HG02973 (cell line): ENCODE results near the gene SPATA17.
A peak's percentile ranks its signal among the peaks of the same experiment; 100 is the strongest.
"Not testable (repeated sequence)": the region's sequence is repeated elsewhere in the genome, so short reads cannot be mapped to it uniquely, and the experiment has no call there.

ENCODE experiments used
- ATAC-seq: cut with Tn5 transposase; IDR thresholded peaks from one replicate; pipeline ENCODE4 v1.9.1; 2021; ENCODE audit warnings: moderate library complexity; ENCODE audit not compliant: unreplicated experiment

Gene SPATA17, protein sequence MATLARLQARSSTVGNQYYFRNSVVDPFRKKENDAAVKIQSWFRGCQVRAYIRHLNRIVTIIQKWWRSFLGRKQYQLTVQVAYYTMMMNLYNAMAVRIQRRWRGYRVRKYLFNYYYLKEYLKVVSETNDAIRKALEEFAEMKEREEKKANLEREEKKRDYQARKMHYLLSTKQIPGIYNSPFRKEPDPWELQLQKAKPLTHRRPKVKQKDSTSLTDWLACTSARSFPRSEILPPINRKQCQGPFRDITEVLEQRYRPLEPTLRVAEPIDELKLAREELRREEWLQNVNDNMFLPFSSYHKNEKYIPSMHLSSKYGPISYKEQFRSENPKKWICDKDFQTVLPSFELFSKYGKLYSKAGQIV

DNA sequence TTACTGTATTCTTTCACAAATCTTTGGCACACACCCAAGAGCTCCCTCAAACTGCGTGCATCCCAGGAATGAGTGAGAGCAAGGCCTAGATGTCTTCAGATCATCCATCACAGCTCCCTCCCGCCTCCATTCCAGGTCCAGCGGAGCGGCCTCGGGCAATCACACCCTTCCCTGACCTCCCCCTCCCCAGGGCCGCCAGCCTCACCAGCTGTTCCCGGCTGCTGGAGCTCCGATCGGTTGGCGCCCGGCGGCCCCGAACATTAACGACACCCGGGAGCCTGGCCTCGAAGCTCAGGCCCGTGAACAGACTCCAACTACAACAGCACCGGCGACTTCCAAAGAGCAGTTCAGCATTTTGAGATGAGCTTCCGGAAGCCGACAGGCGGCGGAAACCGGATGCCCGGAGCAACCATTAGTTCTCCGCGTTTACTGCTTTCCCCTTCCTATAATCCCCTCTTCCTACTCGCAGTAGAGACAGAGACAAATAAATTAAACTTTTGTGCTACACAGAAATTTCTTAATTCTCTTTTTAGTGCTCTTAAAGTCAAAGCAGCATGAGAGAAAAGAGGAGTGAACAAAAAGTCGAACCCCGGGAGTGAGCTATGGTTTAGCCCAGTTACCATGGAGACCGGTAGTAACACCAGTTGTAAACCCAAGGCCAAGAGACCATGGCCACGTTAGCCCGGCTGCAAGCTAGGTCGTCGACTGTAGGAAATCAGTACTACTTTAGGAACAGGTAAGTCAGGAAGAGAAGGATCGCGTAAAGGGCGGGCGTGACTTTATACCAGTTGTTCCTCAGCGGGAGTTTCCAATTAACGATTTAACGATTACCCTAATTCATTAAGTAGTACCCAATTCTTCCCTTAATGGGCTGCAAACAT lies at the start of gene SPATA17, which contains the start of gene GPATCH2:
SPATA17 (plus strand) TSS at position 634 of the 881 bp plus-strand sequence; CDS start at position 669, 35 bp downstream.
GPATCH2 (minus strand) TSS at position 380 of the 881 bp plus-strand sequence; CDS start at position 261, 119 bp downstream.
- peak; percentile 93 for ATAC-seq

GRCh38 chr1:217584286-217584811 lies 46.8 kb upstream of the SPATA17 start:
- not testable (repeated sequence) for ATAC-seq

- ATAC-seq, result no peak
Observed at GRCh38 chr1:217585577-217585976, 45.6 kb upstream of the SPATA17 start.

- ATAC-seq, result no peak
Observed at GRCh38 chr1:217586586-217586985, 44.6 kb upstream of the SPATA17 start.

- no peak for ATAC-seq
Observed at GRCh38 chr1:217590598-217590997, 40.5 kb upstream of the SPATA17 start.

DNA sequence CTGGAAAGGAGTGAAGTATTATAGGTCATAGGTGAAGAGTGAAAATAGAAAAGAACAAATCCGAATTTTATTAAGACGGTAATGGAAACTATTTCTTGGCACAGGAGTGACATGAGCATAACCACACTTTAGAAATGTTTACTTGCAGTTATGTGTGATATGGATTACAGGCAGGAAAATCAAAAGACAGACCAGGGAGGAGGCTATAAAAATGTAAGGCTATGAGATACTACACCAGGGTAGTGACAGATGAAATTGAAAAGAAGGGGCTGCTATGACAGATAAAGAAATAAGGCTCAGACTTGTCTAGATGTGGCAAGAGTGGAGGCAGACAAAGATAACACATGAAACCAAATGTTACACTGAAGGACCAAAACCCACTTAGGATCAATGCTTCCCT lies 32.0 kb upstream of the SPATA17 start:
- ATAC-seq, result no peak

- no peak for ATAC-seq
Observed at GRCh38 chr1:217602380-217602779, 28.8 kb upstream of the SPATA17 start.

DNA sequence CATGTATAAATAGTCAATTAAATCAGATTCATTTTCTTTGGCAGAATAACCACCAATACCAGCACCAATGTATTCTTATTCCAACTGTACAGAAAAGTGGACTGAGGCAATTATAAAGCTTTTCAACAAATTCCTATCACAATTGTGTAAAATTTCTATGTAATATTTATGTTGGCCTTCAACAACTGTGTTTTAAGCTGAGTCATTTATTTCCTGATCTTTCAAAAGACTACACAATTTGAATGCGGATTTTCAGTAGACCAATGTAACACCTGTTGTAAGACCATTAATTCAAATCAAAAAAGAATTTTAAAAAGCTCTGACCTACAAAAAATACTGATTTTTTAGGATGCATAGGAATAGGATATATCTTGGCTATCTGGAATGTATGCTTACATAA lies 25.8 kb upstream of the SPATA17 start:
- ATAC-seq, result no peak

GRCh38 chr1:217614200-217614712 lies 16.9 kb upstream of the SPATA17 start:
- no peak for ATAC-seq

DNA sequence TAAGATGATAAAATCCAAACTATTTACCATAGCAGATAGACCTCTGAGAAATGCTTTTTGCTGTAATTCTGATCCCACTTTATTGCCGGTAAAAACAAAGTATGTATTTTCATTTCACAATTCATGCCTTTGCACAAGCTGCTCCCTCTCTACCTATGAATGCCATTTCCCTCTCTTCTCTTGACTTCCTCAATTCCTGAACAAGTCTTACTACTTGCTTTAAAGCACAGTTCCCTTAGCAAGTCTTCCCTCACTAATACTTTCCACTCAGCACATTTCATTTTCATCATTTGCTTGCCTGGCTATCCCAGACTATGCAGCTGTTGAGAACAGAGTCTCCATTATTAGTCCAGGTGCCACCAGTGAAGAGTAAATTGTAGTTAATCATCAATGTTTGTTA lies 14.0 kb upstream of the SPATA17 start:
- ATAC-seq, result no peak

DNA sequence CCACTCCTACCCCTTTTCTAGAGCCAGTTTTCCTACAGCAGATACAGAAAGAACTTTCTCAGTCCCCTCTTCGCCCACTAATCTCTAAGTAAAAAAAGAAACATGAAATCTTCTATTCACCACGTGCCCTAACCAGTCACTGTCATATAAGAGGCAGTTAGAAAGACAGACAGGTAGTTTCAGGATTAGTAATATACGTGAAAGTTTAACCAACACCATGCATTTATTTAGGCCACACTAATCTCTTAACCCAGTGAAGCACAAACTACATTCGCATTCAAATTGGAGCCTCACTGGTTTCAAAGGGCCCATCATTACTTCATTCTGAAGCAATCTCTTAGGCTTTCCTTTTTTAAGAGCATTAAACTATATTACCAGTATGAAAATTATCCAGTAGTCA lies 10.3 kb upstream of the SPATA17 start:
- peak; percentile 100 for ATAC-seq

DNA sequence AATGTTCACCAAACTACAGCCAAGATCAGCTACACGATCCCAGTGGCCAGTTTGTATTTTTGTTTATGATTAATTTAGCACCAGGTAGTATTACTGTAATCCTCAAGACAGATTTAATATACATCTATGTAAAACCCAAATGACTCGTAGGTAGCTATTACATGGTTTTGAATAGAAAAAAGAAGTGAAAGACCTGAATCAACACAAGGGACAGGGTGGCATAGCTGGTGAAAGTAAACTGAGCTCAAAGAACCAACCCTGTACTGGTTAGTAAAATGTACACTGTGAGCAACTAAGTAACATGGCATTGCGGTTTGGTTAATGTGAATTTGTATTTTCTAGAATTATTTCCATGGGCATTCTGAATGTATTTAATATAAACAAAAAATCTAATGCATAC lies 9.1 kb upstream of the SPATA17 start:
- ATAC-seq, result no peak

DNA sequence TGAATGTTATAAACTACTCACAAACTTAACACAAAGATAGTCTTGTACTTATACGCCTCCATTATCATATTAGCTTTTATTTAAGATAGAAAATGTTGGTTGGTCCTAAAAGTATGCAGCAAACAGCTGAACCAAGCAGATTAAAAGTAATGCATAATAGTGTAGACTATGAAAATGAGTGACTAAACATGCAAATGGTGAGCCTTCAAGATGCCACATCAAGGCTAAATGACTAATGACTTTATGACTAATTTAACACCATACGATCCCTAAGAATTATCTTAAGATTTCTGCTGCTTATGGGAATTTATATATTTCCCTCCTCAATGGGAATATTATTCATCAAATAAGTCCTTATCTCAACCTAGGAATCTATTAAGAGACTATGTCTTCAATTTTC lies 4.8 kb upstream of the SPATA17 start:
- no peak for ATAC-seq

GRCh38 chr1:217627431-217627830 lies 3.7 kb upstream of the SPATA17 start:
- ATAC-seq, result no peak

DNA sequence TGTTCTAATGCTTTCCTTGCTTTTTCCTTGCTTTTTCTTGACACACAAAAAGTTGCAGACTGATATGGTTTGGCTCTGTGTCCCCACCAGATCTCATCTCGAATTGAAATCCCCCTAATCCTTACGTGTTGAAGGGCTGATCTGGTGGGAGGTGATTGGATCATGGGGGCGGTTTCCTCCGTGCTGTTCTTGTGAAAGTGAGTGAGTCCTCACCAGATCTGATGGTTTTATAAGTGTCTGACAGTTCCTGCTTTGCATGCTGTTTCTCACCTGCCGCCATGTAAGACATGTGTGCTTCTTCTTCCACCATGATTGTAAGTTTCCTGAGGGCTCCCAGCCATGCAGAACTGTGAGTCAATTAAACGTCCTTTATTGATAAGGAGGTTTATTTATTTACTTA lies 11.3 kb downstream of the SPATA17 start:
- no peak for ATAC-seq

- no peak for ATAC-seq
Observed at GRCh38 chr1:217647791-217648190, 16.6 kb downstream of the SPATA17 start.

DNA sequence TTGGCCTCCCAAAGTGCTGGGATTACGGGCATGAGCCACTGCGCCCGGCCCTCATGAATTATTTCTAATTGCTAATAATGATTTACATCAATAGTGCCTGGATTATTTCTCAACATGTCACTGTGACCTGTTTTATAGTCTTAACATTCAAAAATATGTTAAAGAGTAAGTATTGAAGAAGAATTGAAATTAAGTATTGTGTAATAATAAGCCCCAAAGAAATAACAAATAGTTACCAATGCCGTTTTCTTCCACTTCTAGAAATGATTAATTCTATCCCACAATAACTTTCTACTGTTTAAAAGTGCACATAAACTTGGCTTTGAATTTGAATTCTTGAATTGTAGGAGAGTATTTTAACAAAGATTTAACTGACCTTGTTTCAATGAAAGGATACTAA lies 19.5 kb downstream of the SPATA17 start:
- no peak for ATAC-seq

GRCh38 chr1:217660353-217661062 lies 29.4 kb downstream of the SPATA17 start:
- no peak for ATAC-seq

DNA sequence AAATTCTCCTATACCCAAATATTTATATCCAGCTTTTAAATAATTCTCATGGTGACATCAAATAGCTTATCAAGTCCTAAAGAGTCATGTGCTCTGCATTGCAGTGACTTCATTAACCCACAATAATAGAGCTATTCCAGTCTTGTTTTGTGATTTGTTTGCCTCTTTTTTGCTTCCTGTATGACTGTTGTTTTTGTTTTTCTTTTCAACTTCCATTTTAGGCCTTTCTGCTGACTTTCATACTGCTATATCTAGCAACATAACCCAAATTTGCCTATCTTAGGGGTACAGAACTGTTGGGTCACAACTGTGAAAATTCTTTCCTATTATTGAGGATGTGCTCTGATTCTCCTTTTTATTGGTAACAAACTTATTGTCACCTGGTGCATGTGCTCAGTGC lies 30.3 kb downstream of the SPATA17 start:
- no peak for ATAC-seq

DNA sequence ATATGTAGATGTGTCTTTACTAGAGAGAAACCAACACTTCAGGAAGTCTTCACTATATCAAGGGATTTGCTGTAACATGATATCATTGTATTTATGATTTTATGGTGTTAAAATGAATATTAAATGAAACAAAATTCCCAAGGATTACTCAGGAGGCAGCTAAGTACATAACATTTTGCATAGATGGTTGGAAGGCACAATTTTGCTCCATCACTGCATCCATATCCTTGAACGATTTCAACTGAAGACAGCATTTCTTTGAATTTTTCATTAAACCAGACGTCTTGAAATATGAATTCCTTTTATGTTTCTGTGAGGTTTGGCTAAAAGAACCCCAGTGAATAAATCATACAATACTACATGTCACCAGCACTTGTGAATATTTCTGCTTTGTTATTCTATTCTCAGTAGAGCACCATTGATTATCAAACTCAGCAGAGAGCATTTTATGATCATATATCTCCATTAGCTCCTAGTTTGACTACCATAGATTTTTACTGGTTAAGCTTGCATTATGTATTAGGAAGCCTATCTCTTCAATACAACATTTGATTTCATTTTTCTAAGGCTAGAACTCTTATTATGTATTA lies 37.3 kb downstream of the SPATA17 start:
- ATAC-seq, result no peak
